CD1c-positive myeloid dendritic cell (primary cell): ENCODE measurements around the gene PLGLB1.
"Not testable (repeated sequence)": the region's sequence is repeated elsewhere in the genome, so short reads cannot be mapped to it uniquely, and the experiment has no call there.

Source experiments
- DNase-seq: peaks from one replicate; pipeline ENCODE4 v3.0.0-alpha.2; 2016; ENCODE audit errors: extremely low spot score

PLGLB1 gene

GRCh38 chr2:87021744-87022143, at the start of gene PLGLB1:
TSS of gene PLGLB1 (minus strand) at chr2:87021844. CDS start at chr2:87021783, 61 bp downstream.
- DNase-seq, result not testable (repeated sequence)

- DNase-seq, result not testable (repeated sequence)
Observed at GRCh38 chr2:87064305-87064704, 42.7 kb upstream of the PLGLB1 start.

GRCh38 chr2:87063431-87063830, 41.8 kb upstream of the PLGLB1 start:
- DNase-seq, result peak; percentile 14

- DNase-seq, result not testable (repeated sequence)
Observed at GRCh38 chr2:87061519-87061918, 39.9 kb upstream of the PLGLB1 start.

- not testable (repeated sequence) for DNase-seq
Observed at GRCh38 chr2:87057606-87058005, 36.0 kb upstream of the PLGLB1 start.

- DNase-seq, result not testable (repeated sequence)
Observed at GRCh38 chr2:87056843-87057242, 35.2 kb upstream of the PLGLB1 start.

GRCh38 chr2:87056435-87056834, 34.8 kb upstream of the PLGLB1 start:
- not testable (repeated sequence) for DNase-seq

- not testable (repeated sequence) for DNase-seq
Observed at GRCh38 chr2:87054375-87054774, 32.7 kb upstream of the PLGLB1 start.

GRCh38 chr2:87041321-87041978, 19.8 kb upstream of the PLGLB1 start:
- not testable (repeated sequence) for DNase-seq

GRCh38 chr2:87028607-87029006, 7.0 kb upstream of the PLGLB1 start:
- DNase-seq, result not testable (repeated sequence)

- not testable (repeated sequence) for DNase-seq
Observed at GRCh38 chr2:87026816-87027215, 5.2 kb upstream of the PLGLB1 start.

GRCh38 chr2:87025927-87026326, 4.3 kb upstream of the PLGLB1 start:
- DNase-seq, result not testable (repeated sequence)

GRCh38 chr2:87023988-87024615, 2.5 kb upstream of the PLGLB1 start:
- DNase-seq, result not testable (repeated sequence)

- not testable (repeated sequence) for DNase-seq
Observed at GRCh38 chr2:87021043-87021442, 601 bp downstream of the PLGLB1 start.

GRCh38 chr2:87019053-87019452, 2.6 kb downstream of the PLGLB1 start:
- not testable (repeated sequence) for DNase-seq

- not testable (repeated sequence) for DNase-seq
Observed at GRCh38 chr2:87014489-87015169, 7.0 kb downstream of the PLGLB1 start.

GRCh38 chr2:87004398-87004797, 17.2 kb downstream of the PLGLB1 start:
- not testable (repeated sequence) for DNase-seq
